Measurements from ENCODE around the gene SDF2. TPM values are rescaled to one million over a fixed set of nuclear protein-coding genes. Genes with fewer than 3 reads are reported as not detected.

SDF2 gene
- total RNA-seq (2021; ENCODE audit: unreplicated experiment) (72.1 TPM), Bru-seq, nascent RNA (percentile 89 among the genes with signal in this experiment), BruChase-seq, experiment 1, labeled RNA remaining after a 2-hour chase (percentile 87 among the genes with signal in this experiment), BruChase-seq, experiment 2, labeled RNA remaining after a 6-hour chase (percentile 84 among the genes with signal in this experiment)
- 85.6 TPM for polyA plus RNA-seq (2012; ENCODE audit: insufficient read length)
- long read RNA-seq, transcript SDF2-210 (3 exons, 1,025 nt), result minor isoform, 7 of 72 reads
- long read RNA-seq, transcript SDF2-208 (2 exons, 1,342 nt), result minor isoform, 8 of 72 reads
- long read RNA-seq, transcript SDF2-201 (3 exons, 1,568 nt), result major isoform, 41 of 72 reads
- long read RNA-seq, partial matches to known transcripts, result 0 of 72 reads
- long read RNA-seq, other reads (novel, unspliced or antisense), result 11 of 72 reads

GRCh38 chr17:28661635-28662526 lies at the start of gene SDF2, which contains the start of gene SUPT6H:
SDF2 (minus strand) TSS chr17:28661906; CDS start chr17:28661876, 30 bp downstream.
SUPT6H (plus strand) TSS chr17:28662205; CDS start chr17:28673402, 11,197 bp downstream.
- no TSS peak for BruUV-seq (replicated peaks)
- POLR2A ChIA-PET, result interaction anchor here (0.6 to 1.5 kb wide), 5 partner anchors 9 to 58 kb away, joined by 4 to 6 read pairs (median 4); partner anchors contain the start of genes BLTP2 and RPL23A

GRCh38 chr17:28710861-28711722 lies 49.4 kb upstream of the SDF2 start:
- CTCF ChIA-PET, result interaction anchor here (1.6 kb wide), 1 partner anchor 16 kb away, joined by 8 read pairs; the partner anchor contains the start of gene TLCD1
- H3K4me1 ChIP-seq (ENCODE audit: control insufficient read depth, insufficient read depth, low read length), result peaks cover 24% of the 10 kb centered on the region
- H3K9me3 ChIP-seq (ENCODE audit: control insufficient read depth, insufficient read depth, low read depth, low read length), result no peaks in the 10 kb centered on the region
- peak overlapping the region; percentile 55 to 69 for H3K4me3 ChIP-seq (ENCODE audit: low read depth in 2 of 2, low read length in 2 of 2)
- intact Hi-C loops (cut with micrococcal nuclease; ENCODE audit: unreplicated experiment) (no loop called here), in situ Hi-C loops (cut with HindIII; ENCODE audit: low pct_unique_long_range_greater_than_20kb, low sequenced_read_pairs) (no loop called here)
- peak overlapping the region; percentile 96 for H3K27ac ChIP-seq (ENCODE audit: low read length)
- ATAC-seq, result peak; percentile 92
- POLR2A ChIA-PET, result interaction anchor here (0.6 to 2.5 kb wide), 4 partner anchors 9 to 234 kb away, joined by 5 to 39 read pairs (median 6); partner anchors contain the start of gene RPL23A
- no TSS peak for BruUV-seq (replicated peaks)
- no peak for DNase-seq (ENCODE audit: low read depth, low spot score)
- no peak for TF ChIP-seq CTCF (IDR thresholded peaks at IDR 0.05)
- peak; percentile 87; the same call in 1 of the 2 replicates for TF ChIP-seq SIN3A (IDR thresholded peaks at IDR 0.05; ENCODE audit: borderline replicate concordance, insufficient read depth, low read depth, low read length)
- TF ChIP-seq REST (IDR thresholded peaks at IDR 0.05; ENCODE audit: insufficient read depth in 1 of 2, low read depth in 2 of 2, low read length in 1 of 2), result no peak
- peak; percentile 97 for TF ChIP-seq POLR2AphosphoS5 (IDR thresholded peaks at IDR 0.05; ENCODE audit: low read depth, low read length)
- TF ChIP-seq TCF7L2 (IDR thresholded peaks at IDR 0.05; ENCODE audit: low read depth, low read length), result peak; percentile 77
- H3K27me3 ChIP-seq (ENCODE audit: control insufficient read depth, insufficient read depth, low read length), result no peaks in the 10 kb centered on the region
- peaks cover 5% of the 10 kb centered on the region for H3K36me3 ChIP-seq (ENCODE audit: control insufficient read depth, insufficient read depth, low read length)

More at GRCh38 chr17:28661635-28662526, at the start of gene SDF2, which contains the start of gene SUPT6H:
- CTCF ChIA-PET, result interaction anchor here (0.6 to 0.8 kb wide), 2 partner anchors 18 to 58 kb away, joined by 4 to 11 read pairs; partner anchors contain the start of gene RPL23A
- peak; percentile 56 for DNase-seq (ENCODE audit: low read depth, low spot score)
- Histone ChIP-seq H3K9me3 (ENCODE audit: control insufficient read depth, insufficient read depth, low read depth, low read length) (no peaks in the 10 kb centered on the region), H3K4me3 (ENCODE audit: low read depth in 2 of 2, low read length in 2 of 2) (peak within 1 kb of the TSS; percentile 90 to 95), H3K36me3 (ENCODE audit: control insufficient read depth, insufficient read depth, low read length) (peaks cover 5% of the 10 kb centered on the region; the same call in 1 of the 2 replicates), H3K27me3 (ENCODE audit: control insufficient read depth, insufficient read depth, low read length) (no peaks in the 10 kb centered on the region), H3K27ac (ENCODE audit: low read length) (peak within 1 kb of the TSS; percentile 97), H3K4me1 (ENCODE audit: control insufficient read depth, insufficient read depth, low read length) (peaks cover 18% of the 10 kb centered on the region)
- peak; percentile 98 for ATAC-seq
- intact Hi-C loops (cut with micrococcal nuclease; ENCODE audit: unreplicated experiment), result no loop called here
- TF ChIP-seq REST (IDR thresholded peaks at IDR 0.05; ENCODE audit: insufficient read depth in 1 of 2, low read depth in 2 of 2, low read length in 1 of 2) (no peak), SIN3A (IDR thresholded peaks at IDR 0.05; ENCODE audit: borderline replicate concordance, insufficient read depth, low read depth, low read length) (peak; percentile 90), TCF7L2 (IDR thresholded peaks at IDR 0.05; ENCODE audit: low read depth, low read length) (no peak), POLR2AphosphoS5 (IDR thresholded peaks at IDR 0.05; ENCODE audit: low read depth, low read length) (peak; percentile 96)
- in situ Hi-C loops (cut with HindIII; ENCODE audit: low pct_unique_long_range_greater_than_20kb, low sequenced_read_pairs), result no loop called here
